Astrocyte (in vitro differentiated cells and primary cell): ENCODE results near the gene ZNF790. TPM values are rescaled to one million over a fixed set of nuclear protein-coding genes. Genes with fewer than 3 reads are reported as not detected.

ENCODE experiments used
- DNase-seq: peaks from one replicate; pipeline ENCODE4 v3.0.0-alpha.2; 2010; ENCODE audit warnings: low read depth
- FAIRE-seq: peaks from 2 replicates; lab custom pipeline; 2011; peaks lifted over from hg19 to GRCh38; lab: Jason Lieb, UNC
- H2AFZ ChIP-seq: 2 replicates; pipeline ENCODE4 v1.6.0; 2012; ENCODE audit warnings: low read depth, low read length, inconsistent platforms
- H3K27ac ChIP-seq: 2 replicates; pipeline ENCODE4 v1.5.1; 2011; ENCODE audit warnings: low read depth, low read length, inconsistent platforms
- H3K27me3 ChIP-seq: 2 replicates; pipeline ENCODE4 v1.6.0; 2011; ENCODE audit warnings: low read length, inconsistent platforms; ENCODE audit not compliant: insufficient read depth
- H3K36me3 ChIP-seq: 2 replicates; pipeline ENCODE4 v1.5.1; 2011; ENCODE audit warnings: low read length, inconsistent platforms; ENCODE audit not compliant: insufficient read depth
- H3K4me1 ChIP-seq: 2 replicates; pipeline ENCODE4 v1.5.1; 2011; ENCODE audit warnings: low read length, inconsistent platforms; ENCODE audit not compliant: insufficient read depth
- H3K4me2 ChIP-seq: 2 replicates; pipeline ENCODE4 v1.6.0; 2012; ENCODE audit warnings: low read length, inconsistent platforms
- H3K4me3 ChIP-seq: 2 replicates; pipeline ENCODE4 v1.5.1; 2011; ENCODE audit warnings: low read depth, mild to moderate bottlenecking, low read length, inconsistent platforms; ENCODE audit not compliant: insufficient read depth
- H3K79me2 ChIP-seq: 2 replicates; pipeline ENCODE4 v1.6.0; 2012; ENCODE audit warnings: mild to moderate bottlenecking, low read length, inconsistent platforms; ENCODE audit not compliant: insufficient read depth
- H3K9ac ChIP-seq: 2 replicates; pipeline ENCODE4 v1.6.0; 2012; ENCODE audit warnings: mild to moderate bottlenecking, low read length, inconsistent platforms
- H3K9me3 ChIP-seq: 2 replicates; pipeline ENCODE4 v1.5.1; 2012; ENCODE audit warnings: low read depth, mild to moderate bottlenecking, low read length, inconsistent platforms; ENCODE audit not compliant: insufficient read depth
- H4K20me1 ChIP-seq: 2 replicates; pipeline ENCODE4 v1.6.0; 2012; ENCODE audit warnings: low read length, inconsistent platforms; ENCODE audit not compliant: insufficient read depth
- H3K27ac Mint-ChIP-seq: one replicate; pipeline ENCODE4 v1.8.0; 2021; ENCODE audit warnings: mild to moderate bottlenecking, mixed read lengths; ENCODE audit not compliant: unreplicated experiment
- H3K27me3 Mint-ChIP-seq: one replicate; pipeline ENCODE4 v1.8.0; 2021; ENCODE audit warnings: low read depth, mixed read lengths; ENCODE audit not compliant: unreplicated experiment
- H3K36me3 Mint-ChIP-seq: one replicate; pipeline ENCODE4 v1.8.0; 2021; ENCODE audit warnings: low read depth, mixed read lengths; ENCODE audit not compliant: unreplicated experiment
- H3K4me1 Mint-ChIP-seq: one replicate; pipeline ENCODE4 v1.8.0; 2021; ENCODE audit warnings: low read depth, mixed read lengths; ENCODE audit not compliant: unreplicated experiment
- H3K4me3 Mint-ChIP-seq: one replicate; pipeline ENCODE4 v1.8.0; 2021; ENCODE audit warnings: mild to moderate bottlenecking, moderate library complexity, mixed read lengths; ENCODE audit not compliant: unreplicated experiment
- H3K9me3 Mint-ChIP-seq: one replicate; pipeline ENCODE4 v1.8.0; 2021; ENCODE audit warnings: mild to moderate bottlenecking, mixed read lengths; ENCODE audit not compliant: unreplicated experiment
- CTCF ChIP-seq: IDR thresholded peaks from 2 replicates; pipeline ENCODE4 v1.5.1; 2011; ENCODE audit warnings: low read depth, mild to moderate bottlenecking, inconsistent platforms, low read length, moderate library complexity; ENCODE audit not compliant: insufficient read depth
- EZH2 ChIP-seq: IDR thresholded peaks from 2 replicates; pipeline ENCODE4 v1.6.1; 2012; ENCODE audit warnings: mild to moderate bottlenecking, low read length, inconsistent platforms; ENCODE audit not compliant: insufficient read depth
- total RNA-seq: library from RNA; stranded (reverse); gene quantifications from 2 replicates; pipeline ENCODE4 v1.2.1, GENCODE V29; 2021

Gene ZNF790
- total RNA-seq, 1 donor from 2014 or later: 8.8 TPM

- Histone ChIP-seq H3K4me1 (peaks cover 4% of the 10 kb centered on the region), H3K4me2 (peak overlapping the region; percentile 94), H3K36me3 (no peaks in the 10 kb centered on the region), H3K27ac (peak overlapping the region; percentile 54), H3K79me2 (peaks cover 41% of the 10 kb centered on the region), H4K20me1 (no peaks in the 10 kb centered on the region), H3K9ac (peak overlapping the region; percentile 81), H3K4me3 (peak overlapping the region; percentile 78), H3K27me3 (no peaks in the 10 kb centered on the region), H2AFZ (peak overlapping the region; percentile 98), H3K9me3 (peaks cover 8% of the 10 kb centered on the region)
- H3K27me3 Mint-ChIP-seq: no peaks in the 10 kb centered on the region
- peak overlapping the region; percentile 96 for H3K4me3 Mint-ChIP-seq
- H3K9me3 Mint-ChIP-seq: peaks cover 27% of the 10 kb centered on the region
- peaks cover 1% of the 10 kb centered on the region for H3K4me1 Mint-ChIP-seq
- FAIRE-seq (no peak), DNase-seq (peak; percentile 92)
- TF ChIP-seq EZH2 (no peak), CTCF (no peak)
- H3K27ac Mint-ChIP-seq: peak overlapping the region; percentile 60
- H3K36me3 Mint-ChIP-seq: peaks cover 9% of the 10 kb centered on the region
Observed at GRCh38 chr19:36771261-36772231, 66.6 kb downstream of the ZNF790 start.

Other genes starting within 250 kb of the ZNF790 start
- gene ZNF382, start 233.1 kb downstream of the ZNF790 start, total RNA-seq: 9.7 and 12.3 TPM in 2 replicates
- 9.3 and 10.2 TPM in 2 replicates for gene ZNF461, start 171.6 kb downstream of the ZNF790 start, total RNA-seq
- gene ZNF567, start 150.8 kb downstream of the ZNF790 start, total RNA-seq: 5.4 and 7.1 TPM in 2 replicates
- gene ZNF850, start 65.6 kb downstream of the ZNF790 start, total RNA-seq: 6.2 and 6.6 TPM in 2 replicates
- gene ZNF345, start 12.5 kb upstream of the ZNF790 start, total RNA-seq: 3.6 and 4.8 TPM in 2 replicates
- 1.9 and 2.7 TPM in 2 replicates for gene ZNF829, start 77.9 kb upstream of the ZNF790 start, total RNA-seq
- gene ZNF568, start 77.9 kb upstream of the ZNF790 start, total RNA-seq: 5.5 and 5.9 TPM in 2 replicates
- 6.9 and 8.1 TPM in 2 replicates for gene ZNF420, start 240.0 kb upstream of the ZNF790 start, total RNA-seq